Amniotic stem cell (primary cell): ENCODE data around the gene CCDC8.
"Not testable (repeated sequence)": the region's sequence is repeated elsewhere in the genome, so short reads cannot be mapped to it uniquely, and the experiment has no call there.

Source experiments
- DNase-seq: peaks from one replicate; lab custom pipeline; 2025; lab: John Stamatoyannopoulos, UW

The CCDC8 gene

GRCh38 chr19:46383171-46383815 lies 30.1 kb downstream of the CCDC8 start:
- no peak for DNase-seq

GRCh38 chr19:46381756-46382345 lies 31.5 kb downstream of the CCDC8 start:
- DNase-seq = no peak

GRCh38 chr19:46381346-46381745 lies 32.0 kb downstream of the CCDC8 start:
- no peak for DNase-seq

GRCh38 chr19:46380690-46381089 lies 32.7 kb downstream of the CCDC8 start:
- DNase-seq = no peak

GRCh38 chr19:46378268-46378667 lies 35.1 kb downstream of the CCDC8 start:
- peak; percentile 62 for DNase-seq

- no peak for DNase-seq
These were observed 36.9 kb downstream of the CCDC8 start for GRCh38 chr19:46376241-46377153.

GRCh38 chr19:46375476-46376067 lies 37.8 kb downstream of the CCDC8 start:
- not testable (repeated sequence) for DNase-seq

GRCh38 chr19:46374536-46375475 lies 38.6 kb downstream of the CCDC8 start:
- DNase-seq = no peak

- peak; percentile 23 for DNase-seq
These were observed 39.6 kb downstream of the CCDC8 start for GRCh38 chr19:46373491-46374359.

- DNase-seq = peak; percentile 15
These were observed 40.4 kb downstream of the CCDC8 start for GRCh38 chr19:46372901-46373490.

- DNase-seq = no peak
These were observed 41.9 kb downstream of the CCDC8 start for GRCh38 chr19:46371371-46371901.

- no peak for DNase-seq
These were observed 43.5 kb downstream of the CCDC8 start for GRCh38 chr19:46369817-46370216.

GRCh38 chr19:46368116-46368515 lies 45.2 kb downstream of the CCDC8 start:
- no peak for DNase-seq

- no peak for DNase-seq
These were observed 45.9 kb downstream of the CCDC8 start for GRCh38 chr19:46367426-46367825.

- no peak for DNase-seq
These were observed 46.6 kb downstream of the CCDC8 start for GRCh38 chr19:46366620-46367292.

GRCh38 chr19:46365561-46365960 lies 47.8 kb downstream of the CCDC8 start:
- DNase-seq = no peak

- DNase-seq = no peak
These were observed 49.0 kb downstream of the CCDC8 start for GRCh38 chr19:46364359-46364758.

GRCh38 chr19:46361915-46362314 lies 51.4 kb downstream of the CCDC8 start:
- no peak for DNase-seq
